SU-DHL-6 (cell line): ENCODE results near the gene RGMB.

ENCODE experiments used
- EZH2phosphoT487 ChIP-seq: fragments of 200-600 bp; sonication (generic), shearing (Covaris generic); conservative IDR thresholded peaks from 2 replicates; pipeline ENCODE4 v1.6.1; 2018; ENCODE audit warnings: mild to moderate bottlenecking, antibody characterized with exemption, low read length, moderate library complexity, mixed read lengths
- TF ChIP-seq, protein P1 (sequence below): fragments of 200-600 bp; sonication (generic); IDR thresholded peaks from one replicate; pipeline ENCODE4 v1.5.1; 2017; ENCODE audit warnings: antibody characterized with exemption, mild to moderate bottlenecking, low read length, moderate library complexity; ENCODE audit not compliant: insufficient read depth, poor library complexity, severe bottlenecking

- TF ChIP-seq, protein P1, sequence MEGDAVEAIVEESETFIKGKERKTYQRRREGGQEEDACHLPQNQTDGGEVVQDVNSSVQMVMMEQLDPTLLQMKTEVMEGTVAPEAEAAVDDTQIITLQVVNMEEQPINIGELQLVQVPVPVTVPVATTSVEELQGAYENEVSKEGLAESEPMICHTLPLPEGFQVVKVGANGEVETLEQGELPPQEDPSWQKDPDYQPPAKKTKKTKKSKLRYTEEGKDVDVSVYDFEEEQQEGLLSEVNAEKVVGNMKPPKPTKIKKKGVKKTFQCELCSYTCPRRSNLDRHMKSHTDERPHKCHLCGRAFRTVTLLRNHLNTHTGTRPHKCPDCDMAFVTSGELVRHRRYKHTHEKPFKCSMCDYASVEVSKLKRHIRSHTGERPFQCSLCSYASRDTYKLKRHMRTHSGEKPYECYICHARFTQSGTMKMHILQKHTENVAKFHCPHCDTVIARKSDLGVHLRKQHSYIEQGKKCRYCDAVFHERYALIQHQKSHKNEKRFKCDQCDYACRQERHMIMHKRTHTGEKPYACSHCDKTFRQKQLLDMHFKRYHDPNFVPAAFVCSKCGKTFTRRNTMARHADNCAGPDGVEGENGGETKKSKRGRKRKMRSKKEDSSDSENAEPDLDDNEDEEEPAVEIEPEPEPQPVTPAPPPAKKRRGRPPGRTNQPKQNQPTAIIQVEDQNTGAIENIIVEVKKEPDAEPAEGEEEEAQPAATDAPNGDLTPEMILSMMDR: no peak
- no peak for TF ChIP-seq EZH2phosphoT487
These were observed 20.0 kb upstream of the RGMB start for GRCh38 chr5:98753507-98753906.
